Vagina (tissue), 2 donors: ENCODE measurements around the gene LCN2.

Experiments
- CTCF ChIP-seq, 3 experiments: fragments of 450-650 bp in 2 of 3; fragments of 200-600 bp in 1 of 3; sonication (generic) in 1 of 3; IDR thresholded peaks; one replicate each; pipeline ENCODE4 v1.5.1; 2017 to 2019; ENCODE audit warnings: antibody characterized with exemption in 3 of 3, mild to moderate bottlenecking in 2 of 3, moderate library complexity in 2 of 3
- POLR2A ChIP-seq, 2 donors: fragments of 450-650 bp; IDR thresholded peaks; one replicate each; pipeline ENCODE4 v1.6.1; 2017; ENCODE audit warnings: antibody characterized with exemption in 2 of 2, mild to moderate bottlenecking in 2 of 2, moderate library complexity in 2 of 2
- POLR2AphosphoS5 ChIP-seq, 2 donors: sonication (generic); formaldehyde crosslinking; IDR thresholded peaks; one replicate each; pipeline ENCODE4 v1.9.0; 2017; ENCODE audit warnings: antibody characterized with exemption in 2 of 2, mild to moderate bottlenecking in 2 of 2, low read depth in 1 of 2; ENCODE audit not compliant: insufficient read depth in 1 of 2

DNA sequence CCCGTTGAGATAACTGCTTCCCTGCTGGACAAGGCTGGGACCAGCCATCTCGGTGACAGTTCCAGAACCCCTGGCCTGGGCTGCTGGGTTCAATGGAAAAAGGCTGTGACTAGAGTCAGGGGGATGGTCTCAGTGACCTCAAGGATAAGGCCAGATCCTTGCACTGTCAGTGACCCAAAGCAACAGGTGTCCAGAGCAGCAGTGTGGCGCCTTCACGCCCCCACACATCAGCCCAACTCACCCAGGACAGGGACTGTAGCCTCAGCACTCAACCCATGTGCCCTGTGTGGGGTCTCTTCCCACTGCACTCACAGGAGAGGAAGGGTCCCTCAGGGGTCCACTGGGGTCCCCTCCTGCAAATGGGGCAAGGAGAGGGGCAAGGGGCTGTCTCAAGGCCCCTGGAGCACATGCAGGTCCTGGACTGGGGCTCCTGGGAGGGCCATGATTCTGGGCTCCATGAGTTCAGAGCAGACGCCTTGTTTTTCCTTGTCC, 698 bp upstream of the LCN2 start:
- TF ChIP-seq CTCF (IDR thresholded peaks at IDR 0.05) (no peak), POLR2A (IDR thresholded peaks at IDR 0.05) (no peak), POLR2AphosphoS5 (IDR thresholded peaks at IDR 0.05; ENCODE audit: insufficient read depth in 1 of 2, low read depth in 1 of 2) (no peak)
